Panc1 (cell line): ENCODE measurements around the gene ENGASE. TPM values are rescaled to one million over a fixed set of nuclear protein-coding genes. Genes with fewer than 3 reads are reported as not detected.

Source experiments
- ATAC-seq: fragments of 200-7000 bp; cut with Tn5 transposase; 2 replicates; pipeline ENCODE4 v1.9.1; 2020; ENCODE audit warnings: mild to moderate bottlenecking, moderate library complexity
- BruUV-seq: library from RNA; stranded (reverse); fragments of 400-500 nt; replicated peaks from 2 replicates; lab custom pipeline; 2021; lab: Mats Ljungman, UMichigan
- CTCF ChIA-PET: fragments of 300-600 bp; sonication (Branson Sonifier 250); formaldehyde crosslinking; loops from one replicate; lab custom pipeline; 2022; ENCODE audit warnings: antibody characterized with exemption; lab: Charles Lee
- POLR2A ChIA-PET: fragments of 300-600 bp; sonication (Branson Sonifier 250); formaldehyde crosslinking; loops from one replicate; lab custom pipeline; 2022; ENCODE audit warnings: antibody characterized with exemption; lab: Charles Lee
- DNase-seq: peaks from one replicate; pipeline ENCODE4 v3.0.0-alpha.2; 2010; ENCODE audit warnings: low read depth, low spot score
- H3K27ac ChIP-seq: 2 replicates; pipeline ENCODE4 v1.5.1; 2011; ENCODE audit warnings: mild to moderate bottlenecking, low read length, inconsistent platforms
- H3K27me3 ChIP-seq: fragments of 200-500 bp; sonication (Bioruptor generic); 2 replicates; pipeline ENCODE4 v1.6.0; 2014; ENCODE audit warnings: low read length, inconsistent platforms; ENCODE audit not compliant: control insufficient read depth, insufficient read depth
- H3K36me3 ChIP-seq: fragments of 200-500 bp; sonication (Bioruptor generic); 2 replicates; pipeline ENCODE4 v1.5.1; 2014; ENCODE audit warnings: inconsistent platforms, mild to moderate bottlenecking, low read length, moderate library complexity; ENCODE audit not compliant: control insufficient read depth, insufficient read depth
- H3K4me1 ChIP-seq: 2 replicates; pipeline ENCODE4 v1.5.1; 2011; ENCODE audit warnings: inconsistent platforms, mild to moderate bottlenecking, low read length, moderate library complexity; ENCODE audit not compliant: control insufficient read depth, insufficient read depth
- H3K4me3 ChIP-seq, 2 experiments: 2 replicates each; pipeline ENCODE4 v1.5.1; 2011 to 2012; ENCODE audit warnings: low read depth in 2 of 2, low read length in 2 of 2, mild to moderate bottlenecking in 2 of 2, inconsistent platforms in 1 of 2, moderate library complexity in 1 of 2
- H3K9me3 ChIP-seq: fragments of 200-500 bp; sonication (Bioruptor generic); 2 replicates; pipeline ENCODE4 v1.5.1; 2014; ENCODE audit warnings: low read depth, mild to moderate bottlenecking, inconsistent platforms, low read length, moderate library complexity; ENCODE audit not compliant: control insufficient read depth, insufficient read depth
- CTCF ChIP-seq: fragments of 450-650 bp; IDR thresholded peaks from 2 replicates; pipeline ENCODE4 v1.5.1; 2017; ENCODE audit warnings: mild to moderate bottlenecking
- POLR2AphosphoS5 ChIP-seq: IDR thresholded peaks from 2 replicates; pipeline ENCODE4 v1.6.1; 2012; ENCODE audit warnings: mild to moderate bottlenecking, low read depth, low read length, moderate library complexity
- REST ChIP-seq, 2 experiments: IDR thresholded peaks; 2 replicates each; pipeline ENCODE4 v1.6.1; 2011 to 2012; ENCODE audit warnings: low read depth in 2 of 2, control low read depth in 1 of 2, low read length in 1 of 2, mild to moderate bottlenecking in 1 of 2, moderate library complexity in 1 of 2; ENCODE audit not compliant: insufficient read depth in 1 of 2
- SIN3A ChIP-seq: IDR thresholded peaks from 2 replicates; pipeline ENCODE4 v1.6.1; 2012; ENCODE audit warnings: low read depth, mild to moderate bottlenecking, low read length, moderate library complexity, borderline replicate concordance; ENCODE audit not compliant: insufficient read depth
- TCF7L2 ChIP-seq: IDR thresholded peaks from 2 replicates; pipeline ENCODE4 v1.6.1; 2011; ENCODE audit warnings: mild to moderate bottlenecking, low read depth, low read length, inconsistent platforms
- in situ Hi-C: cut with HindIII; loops from 2 replicates; pipeline ENCODE4 v1.10.0; 2016; ENCODE audit warnings: low sequenced_read_pairs, low pct_unique_long_range_greater_than_20kb
- intact Hi-C: fragments of 100-400 bp; cut with micrococcal nuclease; formaldehyde crosslinking; loops from one replicate; pipeline ENCODE4 v1.10.0; 2022; ENCODE audit not compliant: unreplicated experiment
- total RNA-seq: library from RNA; stranded (reverse); gene quantifications from one replicate; pipeline ENCODE4 v1.2.1, GENCODE V29; 2021; ENCODE audit not compliant: unreplicated experiment

The ENGASE gene
- total RNA-seq, 1 experiment from 2014 or later, result 32.3 TPM

GRCh38 chr17:79034931-79035485 is 39.6 kb upstream of the ENGASE start:
- no peaks in the 10 kb centered on the region for H3K9me3 ChIP-seq
- no peaks in the 10 kb centered on the region for H3K36me3 ChIP-seq
- no peak overlapping the region for H3K27ac ChIP-seq
- POLR2A ChIA-PET, result no interaction called here
- no peak overlapping the region for H3K4me3 ChIP-seq
- in situ Hi-C loops, result no loop called here
- DNase-seq (no peak), ATAC-seq (no peak)
- H3K27me3 ChIP-seq, result 0 out of 2 replicates have a peak, but pooled peaks cover 1% of the 10 kb centered on the region
- BruUV-seq, result no TSS peak
- TF ChIP-seq SIN3A, result no peak
- no peak for TF ChIP-seq TCF7L2
- H3K4me1 ChIP-seq, result 0 out of 2 replicates have a peak, but pooled peaks cover 5% of the 10 kb centered on the region
- intact Hi-C loops, result no loop called here
- CTCF ChIA-PET, result interaction anchor here (0.7 to 0.9 kb wide), 2 partner anchors 13 to 52 kb away, joined by 3 read pairs; no protein-coding TSS in a partner anchor

GRCh38 chr17:79035686-79036085 is 38.9 kb upstream of the ENGASE start:
- ChIA-PET CTCF (interaction anchor here (0.7 to 1.5 kb wide), 3 partner anchors 10 to 51 kb away, joined by 3 to 5 read pairs (median 3); no protein-coding TSS in a partner anchor), POLR2A (no interaction called here)
- Histone ChIP-seq H3K27ac (no peak overlapping the region), H3K4me1 (0 out of 2 replicates have a peak, but pooled peaks cover 5% of the 10 kb centered on the region), H3K27me3 (no peaks in the 10 kb centered on the region), H3K36me3 (no peaks in the 10 kb centered on the region), H3K4me3 (no peak overlapping the region), H3K9me3 (no peaks in the 10 kb centered on the region)
- TF ChIP-seq TCF7L2 (no peak), POLR2AphosphoS5 (no peak), SIN3A (no peak), REST (IDR thresholded peaks at IDR 0.05; ENCODE audit: insufficient read depth in 1 of 2, low read depth in 2 of 2, low read length in 1 of 2) (no peak)
- ATAC-seq (no peak), DNase-seq (no peak)
- in situ Hi-C loops, result no loop called here
- intact Hi-C loops, result no loop called here
- no TSS peak for BruUV-seq

GRCh38 chr17:79036181-79036580 is 38.4 kb upstream of the ENGASE start:
- ChIA-PET POLR2A (no interaction called here), CTCF (interaction anchor here (1.5 kb wide), 1 partner anchor 9 kb away, joined by 5 read pairs; no protein-coding TSS in a partner anchor)
- Histone ChIP-seq H3K4me1 (0 out of 2 replicates have a peak, but pooled peaks cover 5% of the 10 kb centered on the region), H3K36me3 (no peaks in the 10 kb centered on the region), H3K27ac (no peak overlapping the region), H3K4me3 (no peak overlapping the region), H3K27me3 (no peaks in the 10 kb centered on the region), H3K9me3 (no peaks in the 10 kb centered on the region)
- DNase-seq (no peak), ATAC-seq (no peak)
- intact Hi-C loops, result no loop called here
- no peak for TF ChIP-seq TCF7L2
- no peak for TF ChIP-seq CTCF
- no peak for TF ChIP-seq REST (IDR thresholded peaks at IDR 0.05; ENCODE audit: insufficient read depth in 1 of 2, low read depth in 2 of 2, low read length in 1 of 2)
- no peak for TF ChIP-seq POLR2AphosphoS5
- no peak for TF ChIP-seq SIN3A
- BruUV-seq, result no TSS peak
- in situ Hi-C loops, result no loop called here
